A549 (cell line): Measurements from ENCODE around the gene DNAH8. TPM values are rescaled to one million over a fixed set of nuclear protein-coding genes. Genes with fewer than 3 reads are reported as not detected.

Experiments
- ATAC-seq, 2 experiments: fragments of 200-7000 bp in 1 of 2; fragments of >200 bp in 1 of 2; cut with Nextera tagmentation in 1 of 2; cut with Tn5 transposase in 1 of 2; 3 replicates each; pipeline versions ENCODE4 v1.8.0 to v1.9.1; 2018 to 2020; ENCODE audit warnings: mild to moderate bottlenecking in 1 of 2, moderate library complexity in 1 of 2
- CTCF ChIA-PET: fragments of 300-600 bp; sonication (Branson Sonifier 250); formaldehyde crosslinking; extraction: SDS; loops from one replicate; lab custom pipeline; 2021; ENCODE audit warnings: antibody characterized with exemption, inconsistent platforms; lab: Yijun Ruan, JAX
- POLR2A ChIA-PET: fragments of 350-600 bp; formaldehyde crosslinking; extraction: SDS; loops from one replicate; lab custom pipeline; 2021; ENCODE audit warnings: antibody characterized with exemption, inconsistent platforms; lab: Yijun Ruan, JAX
- DNase-seq, 2 experiments: peaks; one replicate each; pipeline versions ENCODE4 v3.0.0 to v3.0.0-alpha.2; 2011 to 2016; ENCODE audit warnings: low read depth in 1 of 2, low spot score in 1 of 2
- FAIRE-seq: peaks from 2 replicates; lab custom pipeline; 2011; peaks lifted over from hg19 to GRCh38; lab: Jason Lieb, UNC
- H3K27ac ChIP-seq, 2 experiments: fragments of >200 bp; sonication (Bioruptor Twin); formaldehyde crosslinking; 3 replicates each; pipeline ENCODE4 v1.5.1; 2016 to 2017
- H3K4me1 ChIP-seq: fragments of >200 bp; sonication (Bioruptor Twin); formaldehyde crosslinking; 3 replicates; pipeline ENCODE4 v1.6.1; 2016
- H3K4me2 ChIP-seq: fragments of >200 bp; sonication (Bioruptor Twin); formaldehyde crosslinking; 3 replicates; pipeline ENCODE4 v1.6.1; 2016
- H3K4me3 ChIP-seq: fragments of >200 bp; sonication (Bioruptor Twin); formaldehyde crosslinking; 3 replicates; pipeline ENCODE4 v1.5.1; 2016
- H3K9me3 ChIP-seq: fragments of >200 bp; sonication (Bioruptor Twin); formaldehyde crosslinking; 3 replicates; pipeline ENCODE4 v1.6.1; 2016
- CBX8 ChIP-seq: fragments of 200-600 bp; sonication (generic); IDR thresholded peaks from 2 replicates; pipeline ENCODE4 v1.6.1; 2016
- CEBPB ChIP-seq, 2 experiments: fragments of >200 bp in 1 of 2; sonication (Bioruptor Twin) in 1 of 2; formaldehyde crosslinking in 1 of 2; IDR thresholded peaks; 2 replicates each; pipeline ENCODE4 v1.6.1; 2012 to 2016
- EHF ChIP-seq: fragments of 250-450 bp; sonication (Bioruptor Pico); IDR thresholded peaks from 2 replicates; pipeline ENCODE4 v1.5.0; 2020; ENCODE audit warnings: mild to moderate bottlenecking
- EHMT2 ChIP-seq: fragments of 200-600 bp; sonication (generic); IDR thresholded peaks from 2 replicates; pipeline ENCODE4 v1.6.1; 2016; ENCODE audit warnings: antibody characterized with exemption, low read depth, mild to moderate bottlenecking, moderate library complexity
- EP300 ChIP-seq, 2 experiments: fragments of >200 bp; sonication (Bioruptor Twin); formaldehyde crosslinking; IDR thresholded peaks; 2 replicates in 1 of 2; 3 replicates in 1 of 2; pipeline ENCODE4 v1.6.1; 2016 to 2017
- FOSB ChIP-seq: fragments of 250-450 bp; sonication (Bioruptor Pico); IDR thresholded peaks from 2 replicates; pipeline ENCODE4 v1.5.0; 2020; ENCODE audit warnings: mild to moderate bottlenecking, moderate library complexity
- FOSL2 ChIP-seq, 2 experiments: fragments of 450-650 bp in 1 of 2; fragments of >200 bp in 1 of 2; sonication (Bioruptor Twin) in 1 of 2; formaldehyde crosslinking; IDR thresholded peaks; 2 replicates each; pipeline versions ENCODE4 v1.5.0 to v1.6.1; 2016 to 2020; ENCODE audit warnings: mild to moderate bottlenecking in 1 of 2, moderate library complexity in 1 of 2
- FOXS1 ChIP-seq: fragments of 250-450 bp; sonication (Bioruptor Pico); IDR thresholded peaks from 2 replicates; pipeline ENCODE4 v1.5.0; 2020; ENCODE audit warnings: mild to moderate bottlenecking, moderate library complexity
- HES2 ChIP-seq: fragments of >200 bp; sonication (Bioruptor Twin); formaldehyde crosslinking; IDR thresholded peaks from 2 replicates; pipeline ENCODE4 v1.6.1; 2016
- HOXB5 ChIP-seq: fragments of 250-450 bp; sonication (Bioruptor Pico); IDR thresholded peaks from 2 replicates; pipeline ENCODE4 v1.5.0; 2020; ENCODE audit warnings: mild to moderate bottlenecking, moderate library complexity
- JUNB ChIP-seq: fragments of >200 bp; sonication (Bioruptor Twin); formaldehyde crosslinking; IDR thresholded peaks from 2 replicates; pipeline ENCODE4 v1.6.1; 2016
- KDM1A ChIP-seq: fragments of 200-600 bp; sonication (generic); IDR thresholded peaks from 2 replicates; pipeline ENCODE4 v1.6.1; 2016; ENCODE audit warnings: low read depth, mild to moderate bottlenecking
- KDM5A ChIP-seq: fragments of 200-600 bp; sonication (generic); IDR thresholded peaks from 2 replicates; pipeline ENCODE4 v1.6.1; 2016; ENCODE audit warnings: antibody characterized with exemption, mild to moderate bottlenecking
- MYC ChIP-seq: IDR thresholded peaks from 2 replicates; pipeline ENCODE4 v1.6.1; 2012; ENCODE audit warnings: mild to moderate bottlenecking, inconsistent platforms, low read length, improper control_type of control experiment, borderline replicate concordance
- NPAS2 ChIP-seq: fragments of 250-450 bp; sonication (Bioruptor Pico); IDR thresholded peaks from 2 replicates; pipeline ENCODE4 v1.8.0; 2022; ENCODE audit warnings: mild to moderate bottlenecking, moderate library complexity, borderline replicate concordance
- POLR2A ChIP-seq: IDR thresholded peaks from 2 replicates; pipeline ENCODE4 v1.6.1; 2012; ENCODE audit warnings: mild to moderate bottlenecking, low read length
- POLR2AphosphoS2 ChIP-seq: conservative IDR thresholded peaks from 2 replicates; pipeline ENCODE4 v1.6.1; 2012; ENCODE audit warnings: low read length, improper control_type of control experiment, inconsistent platforms
- RARB ChIP-seq: fragments of 250-450 bp; sonication (Bioruptor Pico); IDR thresholded peaks from 2 replicates; pipeline ENCODE4 v1.8.0; 2021; ENCODE audit warnings: mild to moderate bottlenecking, moderate library complexity
- RFX5 ChIP-seq: fragments of 450-650 bp; IDR thresholded peaks from 2 replicates; pipeline ENCODE4 v1.7.1; 2014; ENCODE audit warnings: antibody characterized with exemption, mild to moderate bottlenecking, moderate library complexity
- SMC3 ChIP-seq: fragments of >200 bp; sonication (Bioruptor Twin); formaldehyde crosslinking; IDR thresholded peaks from 3 replicates; pipeline ENCODE4 v1.6.1; 2018; ENCODE audit warnings: inconsistent platforms
- TFCP2L1 ChIP-seq: fragments of 250-450 bp; sonication (Bioruptor Pico); IDR thresholded peaks from 2 replicates; pipeline ENCODE4 v1.5.0; 2021; ENCODE audit warnings: mild to moderate bottlenecking
- TP53 ChIP-seq: fragments of 250-450 bp; sonication (Bioruptor Pico); IDR thresholded peaks from 2 replicates; pipeline ENCODE4 v1.5.0; 2021; ENCODE audit warnings: mild to moderate bottlenecking, moderate library complexity
- ZSCAN20 ChIP-seq: fragments of 250-450 bp; sonication (Bioruptor Pico); IDR thresholded peaks from 2 replicates; pipeline ENCODE4 v1.8.0; 2022; ENCODE audit warnings: mild to moderate bottlenecking, moderate library complexity
- WGBS: methylation state at CpG from one replicate; pipeline ENCODE4 v1.1.6; 2017; ENCODE audit errors: missing lambda C conversion rate; 5-methylcytosine and 5-hydroxymethylcytosine counted together
- polyA plus RNA-seq, 4 experiments: library from polyadenylated mRNA; depleted of rRNA in 3 of 4; stranded (reverse); fragments of >200 nt; fragmentation: RNase III in 1 of 4; extraction: RNeasy Plus Mini Kit Qiagen cat#74134 plus additional on column Dnase treatment in 1 of 4; gene quantifications; 2 replicates in 3 of 4; 3 replicates in 1 of 4; pipeline ENCODE4 v1.2.3, GENCODE V29; 2011 to 2017
- TF ChIP-seq, protein P1 (sequence below): fragments of 250-450 bp; sonication (Bioruptor Pico); IDR thresholded peaks from 2 replicates; pipeline ENCODE4 v1.5.0; 2020; ENCODE audit warnings: low read depth, mild to moderate bottlenecking, moderate library complexity
- TF ChIP-seq, protein P2 (sequence below): fragments of 150-350 bp; IDR thresholded peaks from 2 replicates; pipeline ENCODE4 v1.6.1; 2014; ENCODE audit warnings: low read depth, mild to moderate bottlenecking, low read length
- TF ChIP-seq, protein P3 (sequence below): fragments of 450-650 bp; IDR thresholded peaks from 2 replicates; pipeline ENCODE4 v1.6.1; 2014; ENCODE audit warnings: antibody characterized with exemption

Gene DNAH8
- polyA plus RNA-seq, 2 of the 4 experiments (the other 2 are of a cell fraction): not detected

DNA sequence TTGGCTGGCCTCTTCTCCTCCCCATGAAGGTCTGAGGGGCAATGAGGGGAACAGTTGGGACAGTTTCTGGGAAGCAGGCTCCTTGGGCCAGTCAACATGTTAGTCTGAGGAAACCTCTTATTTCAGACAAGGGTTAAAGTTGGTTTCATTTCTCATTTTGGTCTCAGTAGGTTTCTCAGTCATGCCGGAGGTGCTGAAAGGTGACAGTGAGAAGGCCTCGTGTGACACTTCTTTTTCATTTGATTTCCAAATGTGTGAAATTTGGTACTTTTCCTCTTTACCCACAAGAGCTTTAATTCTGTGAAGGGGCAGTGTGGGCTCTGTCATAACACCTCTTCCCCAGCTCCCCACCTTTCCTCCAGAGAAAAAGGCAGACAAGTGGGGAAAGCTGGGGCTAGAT is 326.0 kb downstream of the DNAH8 start:
- no peak for ATAC-seq
- TF ChIP-seq FOSL2 (IDR thresholded peaks at IDR 0.05): no peak
- no peak for TF ChIP-seq FOSL2 (CRISPR knock-in tag; IDR thresholded peaks at IDR 0.05)
- CTCF ChIA-PET: interaction anchor here (1.4 kb wide), 1 partner anchor 14 kb away, joined by 3 read pairs; no protein-coding TSS in a partner anchor
- no peak for DNase-seq
- WGBS: 0% methylated on average over 2 of the region's 2 CpGs
- no peak for FAIRE-seq
- no peak overlapping the region for H3K4me3 ChIP-seq
- H3K27ac ChIP-seq: no peak overlapping the region
- H3K4me2 ChIP-seq: no peak overlapping the region
- POLR2A ChIA-PET: no interaction called here
- H3K4me1 ChIP-seq: no peaks in the 10 kb centered on the region
- no peaks in the 10 kb centered on the region for H3K9me3 ChIP-seq

GRCh38 chr6:39043776-39044175 is 328.7 kb downstream of the DNAH8 start:
- no peak for ATAC-seq

DNA sequence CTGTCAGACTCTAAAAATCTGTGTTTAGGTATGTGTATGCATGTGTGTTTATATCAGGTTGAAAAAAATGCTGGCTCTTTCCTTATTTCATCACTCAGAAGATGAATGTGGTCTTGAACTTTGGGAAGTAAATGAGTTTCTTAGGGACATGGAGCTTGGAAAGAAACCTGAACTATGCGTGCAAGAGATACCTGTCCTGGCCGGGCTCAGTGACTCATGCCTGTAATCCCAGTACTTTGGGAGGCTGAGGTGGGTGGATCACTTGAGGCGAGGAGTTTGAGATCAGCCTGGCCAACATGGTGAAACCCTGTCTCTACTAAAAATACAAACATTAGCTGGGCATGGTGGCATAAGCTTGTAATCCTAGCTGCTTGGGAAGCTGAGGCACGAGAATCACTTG is 329.1 kb downstream of the DNAH8 start:
- TF ChIP-seq POLR2A: no peak
- no peak for TF ChIP-seq CBX8
- no peak for TF ChIP-seq POLR2AphosphoS2
- no peak for TF ChIP-seq FOXS1 (CRISPR knock-in tag)
- no peak for TF ChIP-seq EHMT2
- no peak for TF ChIP-seq RARB (CRISPR knock-in tag)
- TF ChIP-seq TP53: no peak
- no peaks in the 10 kb centered on the region for H3K4me1 ChIP-seq
- ChIA-PET CTCF (interaction anchor here (1.0 kb wide), 1 partner anchor 258 kb away, joined by 3 read pairs; no protein-coding TSS in a partner anchor), POLR2A (no interaction called here)
- DNase-seq (no peak), FAIRE-seq (no peak), ATAC-seq (no peak)
- H3K4me3 ChIP-seq: no peak overlapping the region
- WGBS: 31% methylated on average over 4 of the region's 4 CpGs
- H3K9me3 ChIP-seq: no peaks in the 10 kb centered on the region
- no peak overlapping the region for H3K27ac ChIP-seq
- H3K4me2 ChIP-seq: no peak overlapping the region

More at GRCh38 chr6:39043776-39044175, 328.7 kb downstream of the DNAH8 start:
- 50% methylated on average over 2 of the region's 3 CpGs for WGBS
- POLR2A ChIA-PET: no interaction called here
- CTCF ChIA-PET: interaction anchor here (1.0 kb wide), 1 partner anchor 258 kb away, joined by 3 read pairs; no protein-coding TSS in a partner anchor
- no peak overlapping the region for H3K4me3 ChIP-seq
- H3K27ac ChIP-seq: no peak overlapping the region
- TF ChIP-seq MYC: no peak
- TF ChIP-seq JUNB: no peak
- TF ChIP-seq POLR2A: no peak
- no peak for TF ChIP-seq TFCP2L1 (CRISPR knock-in tag)
- no peak for TF ChIP-seq ZSCAN20
- TF ChIP-seq FOSB (CRISPR knock-in tag): no peak
- TF ChIP-seq NPAS2: no peak
- no peak for TF ChIP-seq POLR2AphosphoS2
- TF ChIP-seq, protein P1, sequence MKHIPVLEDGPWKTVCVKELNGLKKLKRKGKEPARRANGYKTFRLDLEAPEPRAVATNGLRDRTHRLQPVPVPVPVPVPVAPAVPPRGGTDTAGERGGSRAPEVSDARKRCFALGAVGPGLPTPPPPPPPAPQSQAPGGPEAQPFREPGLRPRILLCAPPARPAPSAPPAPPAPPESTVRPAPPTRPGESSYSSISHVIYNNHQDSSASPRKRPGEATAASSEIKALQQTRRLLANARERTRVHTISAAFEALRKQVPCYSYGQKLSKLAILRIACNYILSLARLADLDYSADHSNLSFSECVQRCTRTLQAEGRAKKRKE (CRISPR knock-in tag): no peak
- TF ChIP-seq KDM5A: no peak
- TF ChIP-seq, protein P2, sequence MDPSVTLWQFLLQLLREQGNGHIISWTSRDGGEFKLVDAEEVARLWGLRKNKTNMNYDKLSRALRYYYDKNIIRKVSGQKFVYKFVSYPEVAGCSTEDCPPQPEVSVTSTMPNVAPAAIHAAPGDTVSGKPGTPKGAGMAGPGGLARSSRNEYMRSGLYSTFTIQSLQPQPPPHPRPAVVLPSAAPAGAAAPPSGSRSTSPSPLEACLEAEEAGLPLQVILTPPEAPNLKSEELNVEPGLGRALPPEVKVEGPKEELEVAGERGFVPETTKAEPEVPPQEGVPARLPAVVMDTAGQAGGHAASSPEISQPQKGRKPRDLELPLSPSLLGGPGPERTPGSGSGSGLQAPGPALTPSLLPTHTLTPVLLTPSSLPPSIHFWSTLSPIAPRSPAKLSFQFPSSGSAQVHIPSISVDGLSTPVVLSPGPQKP: no peak
- no peak for FAIRE-seq
- no peak for DNase-seq
- H3K9me3 ChIP-seq: no peaks in the 10 kb centered on the region
- H3K4me2 ChIP-seq: no peak overlapping the region
- H3K4me1 ChIP-seq: no peaks in the 10 kb centered on the region

- WGBS: 28% methylated on average over 5 of the region's 6 CpGs
- DNase-seq (no peak), ATAC-seq (no peak), FAIRE-seq (no peak)
- CTCF ChIA-PET: interaction anchor here (1.0 kb wide), 1 partner anchor 74 kb away, joined by 4 read pairs; no protein-coding TSS in a partner anchor
- Histone ChIP-seq H3K27ac (no peak overlapping the region), H3K4me3 (no peak overlapping the region), H3K4me1 (no peaks in the 10 kb centered on the region), H3K9me3 (no peaks in the 10 kb centered on the region), H3K4me2 (peak overlapping the region; percentile 67; the same call in 2 of the 3 replicates)
- POLR2A ChIA-PET: no interaction called here
- TF ChIP-seq EP300 (IDR thresholded peaks at IDR 0.05) (no peak), HES2 (no peak), EHF (CRISPR knock-in tag) (no peak), POLR2A (no peak), CEBPB (IDR thresholded peaks at IDR 0.05) (no peak), FOSL2 (IDR thresholded peaks at IDR 0.05) (no peak), FOSL2 (CRISPR knock-in tag; IDR thresholded peaks at IDR 0.05) (no peak), HOXB5 (no peak), TFCP2L1 (CRISPR knock-in tag) (no peak), KDM1A (no peak), RFX5 (no peak), SMC3 (no peak), TP53 (no peak)
- TF ChIP-seq, protein P3, sequence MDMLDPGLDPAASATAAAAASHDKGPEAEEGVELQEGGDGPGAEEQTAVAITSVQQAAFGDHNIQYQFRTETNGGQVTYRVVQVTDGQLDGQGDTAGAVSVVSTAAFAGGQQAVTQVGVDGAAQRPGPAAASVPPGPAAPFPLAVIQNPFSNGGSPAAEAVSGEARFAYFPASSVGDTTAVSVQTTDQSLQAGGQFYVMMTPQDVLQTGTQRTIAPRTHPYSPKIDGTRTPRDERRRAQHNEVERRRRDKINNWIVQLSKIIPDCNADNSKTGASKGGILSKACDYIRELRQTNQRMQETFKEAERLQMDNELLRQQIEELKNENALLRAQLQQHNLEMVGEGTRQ: no peak
- TF ChIP-seq, protein P2: no peak
Observed at GRCh38 chr6:39047434-39048327, 332.6 kb downstream of the DNAH8 start.
